Activated gamma-delta T cell treated with anti-CD3 and anti-CD28 coated beads, Interleukin-2, amount 50 U/mL, for 16 hours (primary cell): Measurements from ENCODE around the gene HNRNPU.

Experiments used
- DNase-seq: peaks from one replicate; pipeline ENCODE4 v3.0.0-alpha.2; 2020; ENCODE audit warnings: low read depth

HNRNPU gene

GRCh38 chr1:244802041-244802440, 62.3 kb downstream of the HNRNPU start:
- no peak for DNase-seq

- peak; percentile 30 for DNase-seq
These were observed 63.1 kb downstream of the HNRNPU start for GRCh38 chr1:244801246-244801645.

GRCh38 chr1:244800821-244801220, 63.5 kb downstream of the HNRNPU start:
- DNase-seq = no peak
